ENCODE results near the gene TGIF1. TPM values are rescaled to one million over a fixed set of nuclear protein-coding genes. Genes with fewer than 3 reads are reported as not detected.

The TGIF1 gene
- total RNA-seq, 1 experiment from 2014 or later: 242 TPM

DNA sequence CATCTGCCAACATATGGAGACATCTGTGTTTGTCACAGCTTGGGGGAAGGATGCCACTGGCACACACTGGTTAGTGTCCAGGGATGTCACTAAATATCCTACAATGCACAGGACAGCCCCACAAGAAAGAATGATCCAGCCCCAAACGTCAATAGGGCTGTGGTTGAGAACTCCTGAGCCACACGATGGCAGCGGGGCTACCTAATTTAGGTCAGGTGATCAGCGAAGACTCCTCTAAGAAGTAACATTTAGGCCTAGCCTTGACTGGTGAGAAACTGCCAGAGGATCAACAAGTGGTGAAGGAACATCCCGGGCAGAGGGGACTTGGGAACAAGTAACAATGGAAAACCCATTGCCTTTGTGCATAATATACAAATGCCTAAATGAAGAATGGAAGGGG lies 5.0 kb upstream of the TGIF1 start:
- no peak overlapping the region for H2AFZ ChIP-seq (ENCODE audit: low read depth, low read length, poor library complexity, severe bottlenecking)
- no peak overlapping the region for H3K9ac ChIP-seq (ENCODE audit: low read length)
- H3K4me1 ChIP-seq (ENCODE audit: control insufficient read depth in 1 of 2, insufficient read depth in 2 of 2, low read length in 2 of 2): peaks cover 33 to 53% of the 10 kb centered on the region in 2 experiments
- no peaks in the 10 kb centered on the region for H4K20me1 ChIP-seq (ENCODE audit: insufficient read depth)
- RAD21 ChIA-PET (ENCODE audit: low non-redundant PET in 1 of 2, low total read pairs in 2 of 2, uncharacterized antibody in 2 of 2, unreplicated experiment in 2 of 2): no interaction called here
- no peak overlapping the region; the same call in 1 of the 2 replicates for H3K4me2 ChIP-seq (ENCODE audit: low read length)
- no TSS peak for BruUV-seq (replicated peaks)
- no peaks in the 10 kb centered on the region for H3K27me3 ChIP-seq (ENCODE audit: insufficient read depth, low read length)
- TF ChIP-seq CBX3 (IDR thresholded peaks at IDR 0.05; ENCODE audit: low read depth): no peak
- TF ChIP-seq ZFX (IDR thresholded peaks at IDR 0.05): 0 out of 2 replicates have a peak, but pooled peaks have one; percentile 12
- TF ChIP-seq YY1 (IDR thresholded peaks at IDR 0.05; ENCODE audit: extremely low read depth, insufficient replicate concordance, low read depth, low read length): no peak
- no peaks in the 10 kb centered on the region for H3K36me3 ChIP-seq (ENCODE audit: control insufficient read depth in 1 of 2, insufficient read depth in 2 of 2, low read length in 2 of 2)
- intact Hi-C loops (cut with micrococcal nuclease): loop anchor here (5.0 to 10.0 kb wide), 5 partner anchors 60 to 207 kb away; partner anchors contain the start of gene MYL12B
- H3K27ac ChIP-seq (ENCODE audit: low read depth, low read length): no peak overlapping the region
- DNase-seq (ENCODE audit: low read depth, low spot score) (no peak), ATAC-seq (no peak)
- H3K9me2 ChIP-seq (ENCODE audit: insufficient read depth): no peaks in the 10 kb centered on the region
- CTCF ChIA-PET: no interaction called here
- H3K9me3 ChIP-seq (ENCODE audit: control insufficient read depth in 1 of 2, insufficient read depth in 1 of 2, low read depth in 1 of 2, low read length in 2 of 2): no peaks in the 10 kb centered on the region
- peaks cover 20% of the 10 kb centered on the region for H3K79me2 ChIP-seq (ENCODE audit: insufficient read depth, low read length)
- no peak overlapping the region for H3K4me3 ChIP-seq (replicated peaks in 1 of 2; ENCODE audit: low read depth in 1 of 2, low read length in 2 of 2)
- POLR2A ChIA-PET: no interaction called here

DNA sequence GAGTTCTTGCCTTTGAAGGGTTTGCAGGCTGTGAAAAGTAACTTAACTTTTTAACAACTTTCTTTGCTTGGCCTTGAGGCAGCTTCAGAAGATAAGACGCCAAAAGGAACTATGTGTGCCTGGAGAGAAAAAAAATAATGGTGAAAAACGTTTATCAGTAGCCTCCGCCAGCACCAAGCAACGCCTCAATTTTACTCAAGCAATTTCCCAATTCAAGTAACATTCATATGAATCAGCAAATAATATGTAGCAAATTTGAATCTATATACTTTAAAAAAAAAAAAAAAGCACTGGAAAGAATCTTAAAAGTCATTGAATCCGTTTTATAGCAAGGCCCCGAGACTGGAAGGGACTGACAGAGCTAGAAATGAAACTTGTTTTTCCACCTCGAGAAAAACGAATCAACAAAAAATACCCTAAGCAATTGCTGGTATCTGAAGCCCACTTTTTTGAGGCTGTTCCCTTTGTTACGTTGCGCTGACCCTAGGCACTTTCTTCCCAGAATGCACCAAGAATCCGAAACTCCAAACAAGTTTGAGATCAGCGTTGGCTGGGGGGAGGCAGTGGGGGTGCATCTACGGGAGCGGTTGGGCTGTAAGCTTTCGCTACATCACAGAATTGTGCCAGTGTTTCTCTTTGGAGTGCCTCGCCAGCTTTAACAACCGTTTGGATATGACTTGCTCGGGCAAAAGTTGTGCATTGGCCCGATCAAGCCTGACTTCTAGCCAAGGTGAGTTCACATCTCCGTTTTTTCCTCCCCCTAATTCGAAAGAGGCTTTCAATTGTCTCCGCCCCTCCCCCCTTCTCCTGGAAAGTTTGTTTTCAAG lies 2.7 kb upstream of the TGIF1 start:
- RAD21 ChIA-PET (ENCODE audit: low non-redundant PET in 1 of 2, low total read pairs in 2 of 2, uncharacterized antibody in 2 of 2, unreplicated experiment in 2 of 2): interaction anchor here (0.5 to 0.8 kb wide), 3 partner anchors 145 to 219 kb away, joined by 4 to 6 read pairs (median 5); no protein-coding TSS in a partner anchor
- H3K79me2 ChIP-seq (ENCODE audit: insufficient read depth, low read length): peaks cover 43% of the 10 kb centered on the region

More for the DNA sequence above, 2.7 kb upstream of the TGIF1 start:
- Histone ChIP-seq H3K4me2 (ENCODE audit: low read length) (peak overlapping the region; percentile 87), H3K27me3 (ENCODE audit: insufficient read depth, low read length) (no peaks in the 10 kb centered on the region), H3K4me3 (replicated peaks in 1 of 2; ENCODE audit: low read depth in 1 of 2, low read length in 2 of 2) (peak overlapping the region; percentile 78 to 85), H3K9me3 (ENCODE audit: control insufficient read depth in 1 of 2, insufficient read depth in 1 of 2, low read depth in 1 of 2, low read length in 2 of 2) (no peaks in the 10 kb centered on the region), H2AFZ (ENCODE audit: low read depth, low read length, poor library complexity, severe bottlenecking) (no peak overlapping the region), H3K27ac (ENCODE audit: low read depth, low read length) (peak overlapping the region; percentile 90), H3K4me1 (ENCODE audit: control insufficient read depth in 1 of 2, insufficient read depth in 2 of 2, low read length in 2 of 2) (peaks cover 22 to 37% of the 10 kb centered on the region in 2 experiments), H3K9ac (ENCODE audit: low read length) (peak overlapping the region; percentile 79), H3K9me2 (ENCODE audit: insufficient read depth) (no peaks in the 10 kb centered on the region), H3K36me3 (ENCODE audit: control insufficient read depth in 1 of 2, insufficient read depth in 2 of 2, low read length in 2 of 2) (peaks cover 0 to 14% of the 10 kb centered on the region in 2 experiments; a peak in 1 of 4 replicates), H4K20me1 (ENCODE audit: insufficient read depth) (no peaks in the 10 kb centered on the region)
- CTCF ChIA-PET: interaction anchor here (0.9 to 2.0 kb wide), 3 partner anchors 147 to 219 kb away, joined by 3 to 6 read pairs (median 5); no protein-coding TSS in a partner anchor
- POLR2A ChIA-PET: interaction anchor here (0.6 to 3.2 kb wide), 9 partner anchors 9 to 206 kb away, joined by 3 to 16 read pairs (median 5); no protein-coding TSS in a partner anchor
- no TSS peak for BruUV-seq (replicated peaks)
- DNase-seq (ENCODE audit: low read depth, low spot score) (no peak), ATAC-seq (no peak)
- intact Hi-C loops (cut with micrococcal nuclease): loop anchor here (5.0 to 10.0 kb wide), 5 partner anchors 62 to 205 kb away; partner anchors contain the start of gene MYL12B
- TF ChIP-seq EGR1 (IDR thresholded peaks at IDR 0.05; ENCODE audit: low read depth) (no peak), POLR2A (IDR thresholded peaks at IDR 0.05; ENCODE audit: borderline replicate concordance, extremely low read depth, insufficient read depth, insufficient read length) (peak; percentile 16), TCF7L2 (IDR thresholded peaks at IDR 0.05; ENCODE audit: borderline replicate concordance, extremely low read depth, insufficient read depth, insufficient read length) (peak; percentile 12), POLR2AphosphoS5 (IDR thresholded peaks at IDR 0.05; ENCODE audit: low read depth, low read length) (0 out of 2 replicates have a peak, but pooled peaks have one; percentile 15), CEBPB (IDR thresholded peaks at IDR 0.05; ENCODE audit: low read depth) (no peak)
- TF ChIP-seq, protein P1, sequence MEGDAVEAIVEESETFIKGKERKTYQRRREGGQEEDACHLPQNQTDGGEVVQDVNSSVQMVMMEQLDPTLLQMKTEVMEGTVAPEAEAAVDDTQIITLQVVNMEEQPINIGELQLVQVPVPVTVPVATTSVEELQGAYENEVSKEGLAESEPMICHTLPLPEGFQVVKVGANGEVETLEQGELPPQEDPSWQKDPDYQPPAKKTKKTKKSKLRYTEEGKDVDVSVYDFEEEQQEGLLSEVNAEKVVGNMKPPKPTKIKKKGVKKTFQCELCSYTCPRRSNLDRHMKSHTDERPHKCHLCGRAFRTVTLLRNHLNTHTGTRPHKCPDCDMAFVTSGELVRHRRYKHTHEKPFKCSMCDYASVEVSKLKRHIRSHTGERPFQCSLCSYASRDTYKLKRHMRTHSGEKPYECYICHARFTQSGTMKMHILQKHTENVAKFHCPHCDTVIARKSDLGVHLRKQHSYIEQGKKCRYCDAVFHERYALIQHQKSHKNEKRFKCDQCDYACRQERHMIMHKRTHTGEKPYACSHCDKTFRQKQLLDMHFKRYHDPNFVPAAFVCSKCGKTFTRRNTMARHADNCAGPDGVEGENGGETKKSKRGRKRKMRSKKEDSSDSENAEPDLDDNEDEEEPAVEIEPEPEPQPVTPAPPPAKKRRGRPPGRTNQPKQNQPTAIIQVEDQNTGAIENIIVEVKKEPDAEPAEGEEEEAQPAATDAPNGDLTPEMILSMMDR (IDR thresholded peaks at IDR 0.05 in 2 of 3, conservative IDR thresholded peaks at IDR 0.05 in 1 of 3; ENCODE audit: borderline replicate concordance in 1 of 3, insufficient read depth in 1 of 3, low read depth in 2 of 3, low read length in 2 of 3): no peak

Data from HCT116 (cell line).